H9 (cell line): Measurements from ENCODE around the gene NCBP3. TPM values are rescaled to one million over a fixed set of nuclear protein-coding genes. Genes with fewer than 3 reads are reported as not detected.

ENCODE experiments used
- DNase-seq: peaks from one replicate; pipeline ENCODE4 v3.0.0-alpha.2; 2017
- H2AFZ ChIP-seq: one replicate; pipeline ENCODE4 v1.6.1; 2013; ENCODE audit warnings: mild to moderate bottlenecking, low read length, control low read depth, moderate library complexity
- H2AK5ac ChIP-seq: 2 replicates; pipeline ENCODE4 v1.6.1; 2013; ENCODE audit warnings: low read length, control low read depth, mixed read lengths; ENCODE audit not compliant: insufficient read length
- H2BK120ac ChIP-seq: one replicate; pipeline ENCODE4 v1.6.1; 2013; ENCODE audit warnings: low read depth, mild to moderate bottlenecking, low read length, control low read depth, inconsistent platforms; ENCODE audit not compliant: poor library complexity, severe bottlenecking
- H2BK12ac ChIP-seq: 2 replicates; pipeline ENCODE4 v1.6.1; 2013; ENCODE audit warnings: low read length, control low read depth, mixed read lengths, low read depth; ENCODE audit not compliant: insufficient read length
- H2BK15ac ChIP-seq: 2 replicates; pipeline ENCODE4 v1.6.1; 2013; ENCODE audit warnings: low read depth, low read length, control low read depth
- H2BK20ac ChIP-seq: one replicate; pipeline ENCODE4 v1.6.1; 2013; ENCODE audit warnings: low read depth, mild to moderate bottlenecking, low read length, control low read depth, inconsistent platforms; ENCODE audit not compliant: poor library complexity, severe bottlenecking
- H2BK5ac ChIP-seq: 2 replicates; pipeline ENCODE4 v1.6.1; 2013; ENCODE audit warnings: low read length, control low read depth, mixed read lengths; ENCODE audit not compliant: insufficient read length
- H3K14ac ChIP-seq: 2 replicates; pipeline ENCODE4 v1.6.1; 2013; ENCODE audit warnings: low read length, control low read depth; ENCODE audit not compliant: insufficient read depth
- H3K18ac ChIP-seq: 2 replicates; pipeline ENCODE4 v1.6.1; 2013; ENCODE audit warnings: low read depth, mild to moderate bottlenecking, mixed read lengths, low read length, control low read depth; ENCODE audit not compliant: insufficient read length
- H3K23ac ChIP-seq: 2 replicates; pipeline ENCODE4 v1.6.1; 2013; ENCODE audit warnings: low read length, control low read depth, mixed read lengths, low read depth; ENCODE audit not compliant: insufficient read length
- H3K23me2 ChIP-seq: 2 replicates; pipeline ENCODE4 v1.6.1; 2013; ENCODE audit warnings: low read depth, mild to moderate bottlenecking, mixed read lengths, low read length, control low read depth; ENCODE audit not compliant: insufficient read length, poor library complexity, severe bottlenecking
- H3K27ac ChIP-seq: 2 replicates; pipeline ENCODE4 v1.5.1; 2013; ENCODE audit warnings: low read length, control low read depth, mixed read lengths, low read depth; ENCODE audit not compliant: insufficient read length
- H3K27me3 ChIP-seq: 2 replicates; pipeline ENCODE4 v1.6.1; 2013; ENCODE audit warnings: low read length, control low read depth, inconsistent platforms; ENCODE audit not compliant: insufficient read depth
- H3K4ac ChIP-seq: 2 replicates; pipeline ENCODE4 v1.6.1; 2013; ENCODE audit warnings: low read depth, mild to moderate bottlenecking, control low read depth, inconsistent platforms, low read length, moderate library complexity
- H3K4me1 ChIP-seq: 2 replicates; pipeline ENCODE4 v1.6.1; 2013; ENCODE audit warnings: low read length, control low read depth, inconsistent platforms; ENCODE audit not compliant: insufficient read depth
- H3K4me2 ChIP-seq: 2 replicates; pipeline ENCODE4 v1.6.1; 2013; ENCODE audit warnings: low read length, control low read depth, mixed read lengths; ENCODE audit not compliant: insufficient read length, insufficient read depth
- H3K56ac ChIP-seq: 2 replicates; pipeline ENCODE4 v1.6.1; 2013; ENCODE audit warnings: low read depth, mild to moderate bottlenecking, mixed read lengths, low read length, control low read depth; ENCODE audit not compliant: insufficient read length
- H3K79me1 ChIP-seq: 2 replicates; pipeline ENCODE4 v1.6.1; 2013; ENCODE audit warnings: low read depth, mild to moderate bottlenecking, moderate library complexity, low read length, control low read depth, inconsistent platforms; ENCODE audit not compliant: insufficient read depth, poor library complexity, severe bottlenecking
- H3K79me2 ChIP-seq: 2 replicates; pipeline ENCODE4 v1.6.1; 2013; ENCODE audit warnings: low read length, control low read depth, inconsistent platforms; ENCODE audit not compliant: insufficient read depth
- H3K9ac ChIP-seq: 2 replicates; pipeline ENCODE4 v1.6.1; 2013; ENCODE audit warnings: low read length, control low read depth, mixed read lengths; ENCODE audit not compliant: insufficient read length; ENCODE audit errors: extremely low read depth
- H3K9me3 ChIP-seq: one replicate; pipeline ENCODE4 v1.6.1; 2013; ENCODE audit warnings: low read depth, low read length, inconsistent platforms; ENCODE audit not compliant: control insufficient read depth
- H3T11ph ChIP-seq: one replicate; pipeline ENCODE4 v1.6.1; 2013; ENCODE audit warnings: mild to moderate bottlenecking, low read length, control low read depth, inconsistent platforms
- H4K20me1 ChIP-seq: one replicate; pipeline ENCODE4 v1.6.1; 2013; ENCODE audit not compliant: control insufficient read depth, insufficient read length, insufficient read depth
- H4K5ac ChIP-seq: 2 replicates; pipeline ENCODE4 v1.6.1; 2013; ENCODE audit warnings: low read depth, mild to moderate bottlenecking, mixed read lengths, low read length, control low read depth; ENCODE audit not compliant: insufficient read length
- H4K8ac ChIP-seq: replicated peaks from 2 replicates; pipeline ENCODE4 v1.6.1; 2013; ENCODE audit warnings: low read length, control low read depth, mixed read lengths, low read depth; ENCODE audit not compliant: insufficient read length
- H4K91ac ChIP-seq: 2 replicates; pipeline ENCODE4 v1.6.1; 2013; ENCODE audit warnings: low read depth, mild to moderate bottlenecking, moderate library complexity, mixed read lengths, low read length, control low read depth; ENCODE audit not compliant: insufficient read length
- H3K27ac Mint-ChIP-seq, 3 experiments: 2 replicates in 2 of 3; 3 replicates in 1 of 3; pipeline ENCODE4 v1.8.0; 2020 to 2021; ENCODE audit warnings: mixed read lengths in 3 of 3, mild to moderate bottlenecking in 1 of 3, moderate library complexity in 1 of 3
- H3K27me3 Mint-ChIP-seq: 2 replicates; pipeline ENCODE4 v1.8.0; 2021; ENCODE audit warnings: low read depth, mild to moderate bottlenecking, moderate library complexity, mixed read lengths
- H3K36me3 Mint-ChIP-seq, 3 experiments: 2 replicates in 2 of 3; 3 replicates in 1 of 3; pipeline ENCODE4 v1.8.0; 2020 to 2021; ENCODE audit warnings: low read depth in 3 of 3, mixed read lengths in 3 of 3; ENCODE audit not compliant: insufficient read depth in 1 of 3
- H3K4me1 Mint-ChIP-seq, 2 experiments: 2 replicates each; pipeline ENCODE4 v1.8.0; 2020; ENCODE audit warnings: mixed read lengths in 2 of 2
- H3K4me3 Mint-ChIP-seq, 2 experiments: 2 replicates in 1 of 2; 3 replicates in 1 of 2; pipeline ENCODE4 v1.8.0; 2020 to 2021; ENCODE audit warnings: mild to moderate bottlenecking in 2 of 2, mixed read lengths in 2 of 2, moderate library complexity in 1 of 2
- H3K9me3 Mint-ChIP-seq, 2 experiments: 2 replicates in 1 of 2; 3 replicates in 1 of 2; pipeline ENCODE4 v1.8.0; 2020; ENCODE audit warnings: mild to moderate bottlenecking in 2 of 2, mixed read lengths in 2 of 2, moderate library complexity in 1 of 2
- WGBS: extraction: QIAGEN DNeasy Blood & Tissue Kit; methylation state at CpG from one replicate; pipeline ENCODE4 v1.1.7; 2013; ENCODE audit warnings: missing lambda C conversion rate, low lambda C conversion rate, mixed read lengths; ENCODE audit not compliant: insufficient read length; ENCODE audit errors: extremely low coverage; 5-methylcytosine and 5-hydroxymethylcytosine counted together
- total RNA-seq: library from RNA; stranded (reverse); gene quantifications from 2 replicates; pipeline ENCODE4 v1.2.1, GENCODE V29; 2021
- TF ChIP-seq, protein P1 (sequence below): fragments of 200-600 bp; sonication (generic); conservative IDR thresholded peaks from 3 replicates; pipeline ENCODE4 v1.8.0; 2021; ENCODE audit warnings: antibody characterized with exemption, mild to moderate bottlenecking

NCBP3 gene
- total RNA-seq, 1 experiment from 2014 or later = 45.7 TPM

DNA sequence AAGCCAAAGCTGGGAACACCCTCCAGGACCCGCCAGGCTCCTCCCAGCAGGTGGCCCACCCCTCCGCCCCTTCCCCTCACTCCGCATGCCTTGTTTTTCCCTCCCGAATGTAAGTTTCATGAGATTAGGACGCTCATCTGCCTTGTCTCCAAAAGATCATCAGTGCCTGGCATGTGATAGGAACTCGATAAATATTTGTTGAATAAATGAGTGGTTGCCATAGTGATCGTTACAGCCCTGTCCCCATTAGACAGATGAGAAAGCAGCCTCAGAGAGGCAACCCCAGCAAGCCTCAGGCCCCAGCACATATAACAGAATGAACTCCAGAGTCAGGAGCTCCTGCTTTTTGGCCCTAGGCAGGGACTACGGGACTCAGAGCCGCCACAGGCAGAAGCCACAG, 41.8 kb upstream of the NCBP3 start:
- no peak overlapping the region for H4K91ac ChIP-seq
- H2AK5ac ChIP-seq = no peak overlapping the region
- H3K56ac ChIP-seq = no peak overlapping the region
- H3K4me1 ChIP-seq = peaks cover 2% of the 10 kb centered on the region; the same call in 1 of the 2 replicates
- H2BK20ac ChIP-seq = no peak overlapping the region
- no peak overlapping the region for H2AFZ ChIP-seq
- WGBS = no CpG with 5 or more reads among the region's 9 CpGs
- H4K5ac ChIP-seq = no peak overlapping the region
- no peaks in the 10 kb centered on the region for H3K79me1 ChIP-seq
- H4K20me1 ChIP-seq = no peaks in the 10 kb centered on the region
- H2BK120ac ChIP-seq = no peak overlapping the region
- H2BK5ac ChIP-seq = no peak overlapping the region
- no peak overlapping the region for H3K14ac ChIP-seq
- H2BK15ac ChIP-seq = no peak overlapping the region
- H3K9ac ChIP-seq = no peak overlapping the region
- no peak overlapping the region for H3K27ac ChIP-seq
- no peak for DNase-seq
- Mint-ChIP-seq H3K27ac (no peak overlapping the region), H3K27me3 (peaks cover 8% of the 10 kb centered on the region), H3K4me3 (no peak overlapping the region), H3K9me3 (no peaks in the 10 kb centered on the region), H3K4me1 (peaks cover 22 to 44% of the 10 kb centered on the region in 2 experiments), H3K36me3 (peaks cover 0 to 7% (median 1%) of the 10 kb centered on the region in 3 experiments; a peak in 4 of 7 replicates)
- H3T11ph ChIP-seq = no peak overlapping the region
- no peak overlapping the region for H3K23ac ChIP-seq
- no peaks in the 10 kb centered on the region for H3K9me3 ChIP-seq
- no peak overlapping the region for H3K18ac ChIP-seq
- H4K8ac ChIP-seq = no peak overlapping the region
- H3K23me2 ChIP-seq = peaks cover 6% of the 10 kb centered on the region
- H3K4me2 ChIP-seq = no peak overlapping the region
- no peaks in the 10 kb centered on the region for H3K27me3 ChIP-seq
- no peaks in the 10 kb centered on the region for H3K79me2 ChIP-seq
- H2BK12ac ChIP-seq = no peak overlapping the region
- peak overlapping the region; percentile 52; the same call in 1 of the 2 replicates for H3K4ac ChIP-seq
- TF ChIP-seq, protein P1, sequence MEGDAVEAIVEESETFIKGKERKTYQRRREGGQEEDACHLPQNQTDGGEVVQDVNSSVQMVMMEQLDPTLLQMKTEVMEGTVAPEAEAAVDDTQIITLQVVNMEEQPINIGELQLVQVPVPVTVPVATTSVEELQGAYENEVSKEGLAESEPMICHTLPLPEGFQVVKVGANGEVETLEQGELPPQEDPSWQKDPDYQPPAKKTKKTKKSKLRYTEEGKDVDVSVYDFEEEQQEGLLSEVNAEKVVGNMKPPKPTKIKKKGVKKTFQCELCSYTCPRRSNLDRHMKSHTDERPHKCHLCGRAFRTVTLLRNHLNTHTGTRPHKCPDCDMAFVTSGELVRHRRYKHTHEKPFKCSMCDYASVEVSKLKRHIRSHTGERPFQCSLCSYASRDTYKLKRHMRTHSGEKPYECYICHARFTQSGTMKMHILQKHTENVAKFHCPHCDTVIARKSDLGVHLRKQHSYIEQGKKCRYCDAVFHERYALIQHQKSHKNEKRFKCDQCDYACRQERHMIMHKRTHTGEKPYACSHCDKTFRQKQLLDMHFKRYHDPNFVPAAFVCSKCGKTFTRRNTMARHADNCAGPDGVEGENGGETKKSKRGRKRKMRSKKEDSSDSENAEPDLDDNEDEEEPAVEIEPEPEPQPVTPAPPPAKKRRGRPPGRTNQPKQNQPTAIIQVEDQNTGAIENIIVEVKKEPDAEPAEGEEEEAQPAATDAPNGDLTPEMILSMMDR = no peak
